Measurements from ENCODE around the gene BBS2.
"Not testable (repeated sequence)": the region's sequence is repeated elsewhere in the genome, so short reads cannot be mapped to it uniquely, and the experiment has no call there.

The BBS2 gene

DNA sequence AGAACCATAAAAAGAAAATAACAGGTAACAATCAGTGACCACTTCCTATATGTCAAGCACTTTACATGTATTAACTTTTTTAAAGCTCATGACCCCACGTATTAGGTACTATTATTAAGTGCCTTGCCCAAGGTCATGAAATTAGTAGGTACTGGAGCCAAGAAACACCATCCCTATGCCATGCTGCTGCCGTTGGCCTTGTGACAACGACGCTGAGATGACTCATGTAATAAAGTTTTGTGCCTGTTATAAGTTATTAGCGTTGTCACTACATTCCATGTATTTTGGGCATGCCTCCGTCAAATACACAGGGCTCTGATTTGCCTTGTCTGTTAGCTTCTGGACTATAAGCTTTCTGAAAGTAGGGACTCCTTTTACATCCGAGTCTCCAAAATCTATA lies 1.4 kb downstream of the BBS2 start:
- no peak for DNase-seq

DNA sequence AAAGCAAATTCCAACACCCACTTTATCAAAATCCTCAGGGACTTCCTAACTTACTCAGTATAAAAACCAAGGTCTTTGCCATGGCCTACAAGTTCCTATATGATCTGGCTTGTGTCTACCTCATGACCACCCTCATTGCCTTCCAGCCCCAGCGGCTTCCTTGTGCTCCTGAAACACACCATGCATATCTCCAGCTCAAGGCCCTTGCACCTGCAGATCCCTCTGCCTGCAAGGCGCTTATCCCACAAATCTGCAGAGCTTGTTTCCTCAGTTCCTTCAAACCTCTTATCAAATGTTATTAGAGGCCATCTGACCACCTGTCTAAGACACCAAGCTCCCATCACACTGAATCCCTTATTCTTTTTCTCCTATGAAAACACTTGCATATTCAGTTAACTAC lies 2.6 kb downstream of the BBS2 start:
- DNase-seq, result no peak

DNA sequence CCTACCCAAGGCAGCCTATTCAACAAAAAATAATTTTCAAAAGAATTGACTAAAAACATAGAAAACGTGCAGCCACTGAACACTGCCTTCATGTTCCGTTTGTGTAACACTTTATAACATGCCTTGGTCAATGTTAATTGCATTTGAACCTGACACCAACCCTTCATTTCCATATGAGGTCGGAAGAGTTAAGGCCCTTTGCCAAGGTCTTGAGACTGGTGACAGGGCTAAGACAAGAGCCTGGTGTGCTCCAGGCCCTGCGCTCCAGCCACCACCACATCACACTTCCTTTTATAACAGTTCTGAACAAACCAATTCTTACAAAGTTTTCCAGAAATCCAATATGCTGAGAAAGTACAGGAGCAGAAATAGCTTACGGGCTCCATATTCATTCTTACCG lies 4.2 kb downstream of the BBS2 start:
- DNase-seq, result no peak

DNA sequence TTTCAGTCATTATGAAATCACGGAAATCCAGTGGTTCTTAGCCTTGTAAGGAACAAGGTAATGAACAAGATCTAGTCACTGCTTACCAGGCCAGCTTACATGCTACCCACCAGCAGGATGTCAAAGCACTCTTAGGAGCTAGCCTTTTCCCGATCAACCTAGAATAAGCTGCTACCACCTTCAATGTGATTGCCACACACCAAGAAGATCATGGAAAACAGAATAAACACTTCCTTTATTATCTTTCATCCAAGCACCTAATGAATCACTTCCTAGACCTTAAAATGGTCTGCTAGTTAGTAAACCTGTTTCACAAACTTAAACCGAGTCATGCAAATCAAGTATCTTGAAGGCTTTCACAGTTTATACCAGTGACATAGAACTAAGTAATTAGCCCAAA lies 5.0 kb downstream of the BBS2 start:
- no peak for DNase-seq

DNA sequence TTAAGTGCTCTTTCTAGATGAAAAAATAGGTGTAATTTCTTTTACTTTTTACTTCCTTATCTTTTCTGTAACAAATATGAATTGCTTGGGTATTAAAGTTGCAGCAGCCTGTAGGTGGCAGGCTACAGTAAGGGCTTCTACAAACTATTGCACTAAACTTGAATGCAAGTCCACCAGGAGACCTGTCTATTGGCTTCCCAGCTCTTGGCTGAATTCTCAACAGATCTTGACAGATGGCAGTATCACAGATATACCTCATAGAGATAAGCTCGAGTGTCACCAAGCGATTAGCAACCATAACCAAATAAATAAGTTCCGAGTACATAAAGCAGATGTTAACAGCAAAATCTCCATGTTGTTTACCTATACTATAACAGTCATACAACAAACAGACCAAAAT lies 5.9 kb downstream of the BBS2 start:
- DNase-seq, result no peak

DNA sequence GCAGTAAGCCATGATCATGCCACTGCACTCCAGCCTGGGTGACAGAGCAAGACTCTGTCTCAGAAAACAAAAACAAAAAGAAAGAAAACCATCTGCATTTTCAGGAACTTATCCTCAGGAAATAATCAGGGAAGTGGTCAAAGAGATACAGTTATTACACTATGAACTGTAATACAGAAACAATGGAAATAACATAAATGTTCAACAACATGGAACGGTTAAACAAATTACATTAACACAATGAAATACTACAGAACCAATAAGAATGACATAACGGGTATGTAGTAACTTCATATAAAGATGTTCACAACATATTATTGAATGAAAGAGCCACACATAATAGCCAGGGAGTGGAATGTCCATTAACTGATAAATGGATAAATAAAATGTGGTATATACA lies 6.7 kb downstream of the BBS2 start:
- no peak for DNase-seq

DNA sequence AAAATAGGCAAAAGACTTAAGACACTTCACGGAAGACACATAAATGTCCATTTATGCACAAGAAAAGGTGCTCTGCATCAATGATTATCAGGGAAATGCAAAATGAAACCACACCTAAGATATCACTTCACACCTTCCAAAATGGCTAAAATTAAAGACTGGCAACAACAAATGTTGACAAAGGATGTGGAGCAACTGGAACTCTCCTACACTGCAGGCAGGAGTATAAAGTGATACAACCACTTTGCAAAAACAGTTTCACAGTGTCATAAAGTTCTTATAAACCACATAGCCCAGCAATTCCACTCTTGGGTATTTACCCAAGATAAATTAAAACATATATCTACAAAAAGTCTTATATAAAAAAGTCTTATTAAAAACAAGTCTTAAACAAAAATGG lies 7.8 kb downstream of the BBS2 start:
- DNase-seq, result no peak

DNA sequence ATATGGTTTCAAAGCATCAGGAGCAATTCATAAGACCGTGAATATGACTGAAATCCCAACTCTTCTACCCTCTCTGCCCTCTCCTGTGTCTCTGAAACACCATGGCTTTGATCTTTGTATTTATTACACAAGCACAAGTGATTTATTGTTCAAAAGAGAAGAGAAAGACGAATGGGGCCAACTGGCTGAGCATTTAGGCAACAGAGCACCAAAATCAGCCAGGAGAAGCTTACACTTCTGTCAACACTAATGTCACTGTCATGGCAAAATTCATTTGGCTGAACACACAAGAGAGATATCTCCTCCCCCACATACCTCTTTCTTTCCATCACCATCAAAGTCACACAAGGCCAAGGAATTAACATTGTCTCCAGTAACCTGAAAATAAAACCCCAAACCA lies 9.3 kb downstream of the BBS2 start:
- no peak for DNase-seq

DNA sequence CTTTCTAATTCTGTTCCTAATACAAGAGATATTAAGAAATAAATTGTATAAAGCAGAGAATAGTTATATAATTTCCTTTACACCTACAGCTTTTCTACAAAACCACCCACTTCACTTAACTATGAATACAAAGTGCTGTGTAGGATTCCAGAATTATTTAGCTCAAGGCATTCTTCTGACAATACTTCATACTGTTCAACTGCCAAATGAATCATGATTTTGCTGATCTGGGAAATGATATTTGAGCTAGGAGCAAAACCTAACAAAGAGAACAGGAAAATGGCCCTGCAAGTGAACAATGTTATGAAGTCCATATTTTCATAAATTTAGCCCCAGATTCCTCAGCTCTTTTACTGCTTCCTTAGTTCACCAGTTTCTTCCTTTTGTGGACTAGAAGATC lies 12.9 kb downstream of the BBS2 start:
- no peak for DNase-seq

DNA sequence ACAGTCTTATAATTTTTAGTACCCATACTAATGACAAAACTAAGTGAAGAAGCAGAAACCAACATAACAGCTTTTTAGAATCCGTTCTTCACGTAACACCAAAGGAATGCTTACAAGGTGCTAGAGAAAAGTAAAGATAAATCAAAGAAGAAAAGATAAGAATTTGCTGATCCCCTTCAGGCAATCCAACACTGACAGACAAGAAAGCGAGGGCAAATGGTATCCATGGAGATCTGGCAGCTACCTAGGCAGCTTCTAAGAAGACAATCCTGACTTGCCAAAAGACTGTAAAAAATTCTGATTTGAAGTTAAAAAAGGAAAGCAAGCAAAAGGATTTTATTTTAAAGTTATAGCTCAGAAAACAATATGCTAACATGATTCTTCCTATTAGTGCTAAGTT lies 14.6 kb downstream of the BBS2 start:
- no peak for DNase-seq

DNA sequence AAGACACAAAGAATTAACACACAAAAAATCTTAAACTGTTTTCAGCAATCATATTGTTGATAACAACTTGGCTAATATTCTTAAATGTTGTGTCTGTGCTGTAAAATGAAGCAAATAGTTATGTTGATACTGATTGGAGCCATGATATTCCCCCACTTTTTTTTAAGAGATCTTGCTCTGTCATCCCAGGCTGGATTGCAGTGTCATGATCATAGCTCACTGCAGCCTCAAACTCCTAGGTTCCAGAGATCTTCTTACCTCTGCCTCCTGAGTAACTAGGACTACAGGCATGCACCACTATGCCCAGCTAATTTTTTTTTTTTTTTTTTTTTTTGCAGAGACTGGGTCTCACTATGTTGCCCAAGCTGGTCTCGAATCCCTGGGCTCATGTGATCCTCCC lies 26.0 kb downstream of the BBS2 start:
- no peak for DNase-seq

DNA sequence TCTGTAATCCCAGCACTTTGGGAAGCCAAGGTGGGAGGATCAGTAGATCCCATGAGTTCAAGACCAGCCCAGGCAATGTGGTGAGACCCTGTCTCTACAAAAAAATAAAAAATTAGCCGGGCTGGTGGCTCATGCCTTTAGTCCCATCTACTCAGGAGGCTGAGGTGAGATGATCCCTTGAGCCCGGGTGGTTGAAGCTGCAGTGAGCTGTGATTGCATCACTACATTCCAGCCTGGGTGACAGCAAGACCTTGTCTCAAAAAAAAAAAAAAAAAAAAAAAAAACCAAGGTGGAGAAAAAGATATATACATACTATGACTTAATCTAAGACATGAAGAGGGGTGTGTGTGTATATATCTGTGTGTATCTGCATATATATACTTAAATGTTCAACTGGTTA lies 26.7 kb downstream of the BBS2 start:
- DNase-seq, result no peak

DNA sequence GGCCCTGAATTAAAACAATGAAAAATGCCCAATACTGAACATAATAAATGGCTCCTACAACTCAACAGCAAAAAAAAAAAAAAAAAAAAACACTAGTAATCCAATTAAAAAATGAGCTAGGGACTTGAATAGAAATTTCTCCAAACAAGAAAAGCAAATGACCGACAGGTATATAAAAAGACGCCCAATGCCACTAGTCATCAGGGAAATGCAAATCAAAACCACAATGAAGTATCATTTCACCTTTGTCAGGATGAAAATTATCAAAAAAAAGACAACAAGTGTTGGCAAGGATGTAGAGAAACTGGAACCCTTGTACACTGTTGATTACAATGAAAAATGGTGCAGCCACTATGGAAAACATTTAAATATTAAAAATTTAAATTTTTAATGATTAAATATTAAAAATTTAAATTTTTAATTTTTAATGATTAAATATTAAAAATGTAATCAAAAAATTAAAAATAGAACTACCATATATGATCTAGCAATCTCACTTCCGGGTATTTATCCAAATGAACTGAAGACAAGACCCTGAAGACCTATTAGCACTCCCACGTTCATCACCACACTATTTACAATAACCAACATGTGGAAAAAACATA lies 28.1 kb downstream of the BBS2 start:
- DNase-seq, result no peak

DNA sequence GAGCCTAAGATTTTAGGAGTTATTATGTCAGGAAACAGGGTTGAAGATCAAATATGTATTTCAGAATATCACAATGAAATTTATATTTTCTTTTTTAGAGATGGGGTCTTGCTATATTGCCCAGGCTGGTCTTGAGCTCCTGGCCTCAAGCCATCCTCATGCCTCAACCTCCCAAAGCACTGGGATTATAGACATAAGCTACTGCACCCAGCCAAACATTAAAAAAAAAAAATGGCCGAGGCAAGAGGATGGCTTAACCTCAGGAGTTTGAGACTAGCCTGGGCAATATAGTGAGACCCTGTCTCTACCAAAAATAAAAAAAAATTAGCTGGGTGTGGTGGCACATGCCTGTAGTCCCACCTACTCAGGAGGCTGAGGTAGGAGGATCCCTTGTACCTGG lies 31.0 kb downstream of the BBS2 start:
- not testable (repeated sequence) for DNase-seq

DNA sequence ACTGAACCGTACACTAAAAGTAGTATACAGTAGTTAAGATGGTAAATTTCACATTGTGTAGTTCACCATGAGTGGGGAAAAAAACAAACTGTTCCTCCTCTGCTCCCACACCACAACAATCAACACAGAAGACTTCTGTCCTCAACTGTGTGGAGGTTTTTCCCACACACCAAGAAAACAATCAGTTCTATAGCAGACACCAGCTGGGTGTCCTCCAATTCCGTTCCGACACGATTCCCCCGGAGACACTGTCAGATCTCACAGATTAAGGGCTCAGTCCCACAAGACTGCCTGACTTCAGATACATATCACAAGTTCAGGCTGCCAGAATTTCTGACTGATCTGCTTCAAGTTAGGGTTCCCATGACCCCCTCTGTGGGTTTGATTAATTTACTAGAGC lies 31.8 kb downstream of the BBS2 start:
- no peak for DNase-seq

DNA sequence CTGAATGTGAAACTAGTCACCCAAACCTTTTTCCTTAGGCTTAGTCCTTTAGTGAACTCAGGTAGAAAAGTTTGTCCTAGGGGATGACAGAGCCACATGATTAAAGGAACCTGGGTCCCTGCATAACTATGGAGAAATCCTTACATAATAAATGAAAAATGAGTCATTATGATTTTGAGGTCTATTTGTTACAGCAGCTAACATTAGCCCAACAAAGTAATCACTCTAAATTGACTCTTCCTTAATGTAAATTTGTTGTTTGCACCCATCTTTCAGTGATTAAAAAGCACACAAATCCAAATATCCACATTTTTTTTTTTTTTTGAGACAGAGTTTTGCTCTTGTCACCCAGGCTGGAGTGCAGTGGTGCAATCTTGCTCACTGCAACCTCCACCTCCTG lies 36.4 kb downstream of the BBS2 start:
- no peak for DNase-seq

DNA sequence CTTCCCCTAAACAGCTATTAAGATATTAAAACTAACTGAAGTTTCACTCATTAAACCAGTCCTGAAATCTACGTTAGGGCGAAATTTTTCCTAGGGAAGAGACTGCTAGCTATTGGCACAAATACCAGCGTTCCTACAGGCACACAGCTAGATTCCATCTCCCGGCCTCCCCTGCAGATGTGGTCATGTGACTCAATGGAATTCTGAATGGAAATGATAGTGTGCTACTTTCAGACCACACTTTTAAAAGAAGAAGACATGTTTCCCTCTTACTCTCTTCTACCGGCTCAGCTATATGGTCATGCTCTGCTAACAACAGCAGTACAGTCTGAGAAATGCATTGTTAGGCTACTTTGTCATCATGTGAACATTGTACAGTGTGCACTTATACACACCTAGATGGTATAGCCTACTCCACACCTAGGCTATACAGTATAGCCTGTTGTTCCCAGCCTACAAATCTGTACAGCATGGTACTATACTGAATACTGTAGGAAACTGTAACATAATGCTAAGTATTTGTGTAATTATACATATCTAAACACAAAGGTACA lies 37.1 kb downstream of the BBS2 start:
- no peak for DNase-seq

DNA sequence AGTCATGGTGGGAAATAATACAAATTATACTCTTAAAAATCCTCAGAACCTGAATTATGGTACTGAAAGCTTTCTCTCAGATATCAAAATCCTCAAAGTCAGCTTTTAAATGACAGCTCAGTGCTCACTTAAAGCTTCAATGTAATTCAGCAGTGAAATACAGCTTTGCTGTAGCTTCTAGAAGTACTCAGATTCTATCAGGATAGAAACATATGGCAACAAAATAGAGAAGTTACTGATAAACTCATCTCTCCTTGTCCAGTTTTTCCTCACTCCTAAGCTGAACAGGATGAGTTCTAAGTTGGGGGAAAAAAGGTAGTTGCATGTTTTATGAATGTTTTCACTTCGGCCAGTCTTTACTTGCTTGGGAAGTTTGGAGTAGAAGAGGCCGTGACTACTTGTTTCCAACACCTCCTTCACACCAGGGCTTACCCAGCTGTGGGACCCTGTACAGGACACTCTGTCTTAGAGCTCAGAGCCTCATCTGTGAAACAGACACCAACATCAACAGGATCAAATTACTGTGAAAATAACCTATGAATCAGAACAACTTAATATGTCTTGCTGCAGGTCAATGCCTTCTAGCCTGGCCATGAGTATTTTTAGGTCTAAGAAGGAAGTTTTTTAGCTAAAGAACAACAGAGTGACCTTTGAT lies 38.2 kb downstream of the BBS2 start:
- DNase-seq, result no peak

DNA sequence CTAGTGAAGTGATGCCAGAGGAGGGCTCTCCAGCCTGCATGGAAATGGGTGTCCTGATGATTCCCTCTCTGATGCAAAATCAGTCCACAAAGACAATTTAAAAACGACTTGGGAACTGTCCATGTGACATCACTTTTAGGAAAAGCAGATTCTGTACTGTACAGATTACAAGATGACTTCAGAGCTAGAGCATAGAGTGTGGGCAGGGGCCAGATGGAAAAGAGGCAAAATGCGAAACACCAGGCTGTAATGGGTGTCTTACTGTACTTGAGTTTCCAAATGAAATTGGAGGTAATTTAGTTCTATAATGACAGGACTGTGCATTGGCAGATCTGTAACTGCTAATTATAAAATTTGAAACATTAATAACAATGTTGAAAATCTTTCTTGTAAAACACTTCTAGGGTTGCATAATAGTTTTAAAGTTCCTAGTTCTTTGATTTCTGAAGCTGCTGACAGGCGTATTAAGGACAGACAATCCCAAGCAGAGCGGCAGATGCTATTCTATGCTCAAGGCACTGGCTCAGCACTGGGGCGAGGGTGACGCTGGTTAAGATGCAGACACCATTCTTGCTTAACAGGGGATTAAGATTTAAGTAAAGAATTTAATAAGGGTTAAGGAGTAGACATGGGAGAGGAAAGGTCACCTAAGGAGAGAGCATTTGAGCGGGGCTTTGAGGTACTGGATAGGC lies 38.9 kb downstream of the BBS2 start:
- DNase-seq, result no peak

DNA sequence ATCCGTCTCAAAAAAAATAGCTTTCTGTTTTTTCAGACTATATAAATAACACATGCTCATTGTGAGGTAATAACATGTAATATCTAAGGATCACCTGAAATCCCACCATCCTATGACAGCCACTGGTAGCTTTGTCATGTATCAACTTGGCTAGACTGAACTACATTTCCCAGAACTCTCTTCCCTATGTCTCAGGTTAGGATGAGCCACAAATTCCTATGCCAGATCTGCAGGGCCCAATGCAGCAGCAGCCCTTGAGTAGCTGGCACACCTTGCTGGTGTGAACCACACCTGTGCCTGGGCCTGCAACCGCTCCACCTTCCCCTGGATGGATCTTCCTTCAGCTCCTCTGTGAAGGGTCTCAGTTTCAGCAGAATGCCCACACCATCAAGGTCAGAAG lies 40.4 kb downstream of the BBS2 start:
- DNase-seq, result no peak

DNA sequence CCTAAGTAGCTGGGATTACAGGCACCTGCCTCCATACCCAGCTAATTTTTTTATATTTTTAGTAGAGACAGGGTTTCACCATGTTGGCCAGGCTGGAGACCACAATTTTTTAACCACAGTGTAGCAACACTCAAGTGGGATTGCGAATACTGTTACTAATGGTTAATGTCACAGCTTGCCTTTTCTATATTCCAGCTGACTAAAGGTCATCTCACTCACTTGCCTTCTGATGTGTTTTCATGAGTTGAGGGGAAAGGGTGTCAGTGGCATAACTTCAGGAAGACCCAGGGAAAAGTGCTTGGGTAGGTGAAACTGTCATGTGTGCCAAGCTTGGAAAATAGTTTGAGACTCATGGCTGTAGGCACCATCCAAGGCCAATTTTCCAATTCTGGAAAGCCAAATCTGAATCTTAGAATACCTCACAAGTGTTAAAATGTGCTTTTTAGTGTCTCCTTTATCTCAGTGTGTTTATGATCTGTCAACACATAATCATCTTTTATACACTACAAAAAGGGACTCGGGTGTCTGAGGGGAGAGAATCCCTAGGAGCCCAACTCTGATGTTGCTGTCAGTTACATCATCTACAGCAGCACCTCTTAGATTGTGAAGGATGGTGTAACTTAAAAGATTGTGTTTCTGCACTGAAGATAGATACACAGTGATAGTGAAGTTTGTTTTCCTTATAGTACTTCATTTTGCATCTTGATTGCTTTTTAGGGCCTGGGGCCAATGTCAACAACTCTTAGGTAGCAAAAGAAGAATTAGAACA lies 41.4 kb downstream of the BBS2 start:
- no peak for DNase-seq

DNA sequence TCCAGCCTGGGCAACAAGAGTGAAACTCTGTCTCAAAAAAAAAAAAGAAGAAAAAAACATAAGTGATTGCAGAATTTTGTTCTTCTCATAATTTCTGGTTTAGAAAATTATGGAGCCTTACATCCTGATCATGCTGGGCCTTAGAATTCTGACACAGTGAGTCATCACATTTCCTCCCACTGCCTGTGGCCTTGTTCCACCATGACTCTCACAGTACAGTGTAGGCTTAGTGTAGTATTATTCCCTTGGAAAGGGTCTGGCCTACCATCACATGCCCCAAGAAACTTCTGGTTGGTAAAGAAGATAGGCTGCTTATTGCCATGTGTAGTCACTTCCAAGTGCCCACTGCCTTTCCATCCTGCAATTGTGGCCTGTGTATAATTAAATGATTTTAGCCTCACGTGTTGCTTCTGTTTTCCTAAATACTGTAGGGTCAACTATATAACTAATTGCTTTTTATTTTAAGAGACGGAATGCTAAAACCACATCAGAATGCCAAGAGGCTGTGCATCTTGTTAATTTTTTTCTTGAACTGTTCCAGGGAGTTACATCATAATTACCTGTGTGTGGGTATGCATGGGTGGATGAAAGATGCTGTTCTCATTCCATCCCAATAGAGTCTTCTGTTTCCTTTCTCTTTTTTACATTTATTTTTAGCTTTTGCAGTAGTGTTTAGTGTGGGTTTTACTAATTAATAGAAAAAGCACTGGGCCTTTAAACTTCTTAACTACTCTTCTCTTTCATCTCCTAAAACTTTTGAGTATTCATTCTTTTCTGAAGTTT lies 42.5 kb downstream of the BBS2 start:
- peak; percentile 67 for DNase-seq

DNA sequence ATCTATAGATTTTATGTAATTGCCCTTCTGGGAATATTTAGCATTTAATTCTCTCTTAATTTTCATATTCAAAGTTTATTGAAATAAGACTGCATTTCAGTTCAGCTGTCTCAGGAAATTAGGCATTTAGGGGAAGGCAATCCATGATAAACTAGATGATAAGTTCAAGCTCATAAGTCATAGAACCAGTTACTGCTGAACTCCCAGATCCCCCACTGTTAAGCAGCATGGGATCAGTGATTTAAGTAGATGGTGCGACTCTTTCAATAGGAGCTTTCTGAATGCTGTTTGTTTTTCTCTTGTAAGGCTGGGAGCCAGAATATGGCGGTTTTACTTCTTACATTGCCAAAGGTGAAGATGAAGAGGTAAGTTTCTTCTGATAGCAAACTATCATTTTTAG lies 44.6 kb downstream of the BBS2 start:
- DNase-seq, result no peak
